GM21423 (cell line): ENCODE data around the gene RTEL1.
"Not testable (repeated sequence)": the region's sequence is repeated elsewhere in the genome, so short reads cannot be mapped to it uniquely, and the experiment has no call there.

Experiments
- ATAC-seq: cut with Tn5 transposase; IDR thresholded peaks from one replicate; pipeline ENCODE4 v1.9.1; 2021; ENCODE audit warnings: mild to moderate bottlenecking, moderate library complexity; ENCODE audit not compliant: unreplicated experiment

RTEL1 gene

GRCh38 chr20:63708301-63709148 is 50.4 kb downstream of the RTEL1 start:
- ATAC-seq: no peak

- no peak for ATAC-seq
These were observed 51.0 kb downstream of the RTEL1 start for GRCh38 chr20:63709149-63709527.

GRCh38 chr20:63711085-63711645 is 53.1 kb downstream of the RTEL1 start:
- no peak for ATAC-seq

DNA sequence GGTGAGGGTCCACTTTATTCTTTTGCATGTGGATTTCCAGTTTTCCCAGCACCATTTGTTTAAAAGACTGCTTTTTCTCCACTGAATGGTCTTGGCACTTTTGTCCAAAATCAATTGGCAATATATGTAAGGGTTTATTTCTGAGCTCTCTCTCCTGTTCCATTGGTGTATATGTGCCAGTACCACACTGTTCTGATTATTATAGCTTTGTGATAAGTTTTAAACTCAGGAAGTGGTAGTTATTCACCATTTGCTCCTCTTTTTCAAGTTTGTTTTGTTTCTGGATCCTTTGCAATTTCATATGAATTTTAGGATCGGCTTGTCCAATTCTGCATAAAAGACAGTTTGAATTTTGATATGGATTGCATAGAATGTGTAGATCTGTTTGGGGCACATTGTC is 54.1 kb downstream of the RTEL1 start:
- no peak for ATAC-seq

DNA sequence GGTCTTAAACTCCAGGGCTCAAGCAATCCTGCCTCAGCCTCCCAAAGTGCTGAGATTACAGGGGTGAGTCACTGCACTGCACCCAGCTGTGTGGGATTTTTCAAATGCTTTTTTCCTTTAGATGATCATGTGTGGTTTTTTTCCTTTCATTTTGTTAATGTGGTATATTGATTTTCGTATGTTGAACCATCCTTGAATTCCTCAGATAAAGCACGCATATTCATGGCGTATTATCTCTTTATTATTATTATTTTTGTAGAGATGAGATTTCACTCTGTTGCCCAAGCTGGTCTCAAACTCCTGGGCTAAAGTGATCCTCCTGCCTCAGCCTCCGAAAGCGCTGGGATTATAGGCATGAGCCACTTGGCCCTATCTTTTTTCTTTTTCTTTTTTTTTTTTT is 56.7 kb downstream of the RTEL1 start:
- no peak for ATAC-seq

GRCh38 chr20:63718996-63719395 is 60.9 kb downstream of the RTEL1 start:
- ATAC-seq: no peak

DNA sequence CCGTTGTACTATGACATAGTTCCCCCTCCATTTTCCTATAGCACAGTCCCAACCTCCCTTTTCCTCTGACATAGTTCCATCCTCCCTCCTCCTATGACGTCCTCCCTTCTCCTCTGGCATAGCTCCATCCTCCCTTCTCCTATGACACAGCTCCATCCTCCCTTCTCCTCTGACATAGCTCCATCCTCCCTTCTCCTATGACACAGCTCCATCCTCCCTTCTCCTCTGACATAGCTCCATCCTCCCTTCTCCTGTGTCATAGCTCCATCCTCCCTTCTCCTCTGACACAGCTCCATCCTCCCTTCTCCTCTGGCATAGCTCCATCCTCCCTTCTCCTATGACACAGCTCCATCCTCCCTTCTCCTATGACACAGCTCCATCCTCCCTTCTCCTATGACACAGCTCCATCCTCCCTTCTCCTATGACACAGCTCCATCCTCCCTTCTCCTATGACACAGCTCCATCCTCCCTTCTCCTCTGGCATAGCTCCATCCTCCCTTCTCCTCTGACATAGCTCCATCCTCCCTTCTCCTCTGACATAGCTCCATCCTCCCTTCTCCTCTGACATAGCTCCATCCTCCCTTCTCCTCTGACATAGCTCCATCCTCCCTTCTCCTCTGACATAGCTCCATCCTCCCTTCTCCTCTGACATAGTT is 65.0 kb downstream of the RTEL1 start:
- ATAC-seq: not testable (repeated sequence)

GRCh38 chr20:63730189-63730733 is 72.1 kb downstream of the RTEL1 start:
- not testable (repeated sequence) for ATAC-seq

GRCh38 chr20:63731410-63731809 is 73.3 kb downstream of the RTEL1 start:
- no peak for ATAC-seq

DNA sequence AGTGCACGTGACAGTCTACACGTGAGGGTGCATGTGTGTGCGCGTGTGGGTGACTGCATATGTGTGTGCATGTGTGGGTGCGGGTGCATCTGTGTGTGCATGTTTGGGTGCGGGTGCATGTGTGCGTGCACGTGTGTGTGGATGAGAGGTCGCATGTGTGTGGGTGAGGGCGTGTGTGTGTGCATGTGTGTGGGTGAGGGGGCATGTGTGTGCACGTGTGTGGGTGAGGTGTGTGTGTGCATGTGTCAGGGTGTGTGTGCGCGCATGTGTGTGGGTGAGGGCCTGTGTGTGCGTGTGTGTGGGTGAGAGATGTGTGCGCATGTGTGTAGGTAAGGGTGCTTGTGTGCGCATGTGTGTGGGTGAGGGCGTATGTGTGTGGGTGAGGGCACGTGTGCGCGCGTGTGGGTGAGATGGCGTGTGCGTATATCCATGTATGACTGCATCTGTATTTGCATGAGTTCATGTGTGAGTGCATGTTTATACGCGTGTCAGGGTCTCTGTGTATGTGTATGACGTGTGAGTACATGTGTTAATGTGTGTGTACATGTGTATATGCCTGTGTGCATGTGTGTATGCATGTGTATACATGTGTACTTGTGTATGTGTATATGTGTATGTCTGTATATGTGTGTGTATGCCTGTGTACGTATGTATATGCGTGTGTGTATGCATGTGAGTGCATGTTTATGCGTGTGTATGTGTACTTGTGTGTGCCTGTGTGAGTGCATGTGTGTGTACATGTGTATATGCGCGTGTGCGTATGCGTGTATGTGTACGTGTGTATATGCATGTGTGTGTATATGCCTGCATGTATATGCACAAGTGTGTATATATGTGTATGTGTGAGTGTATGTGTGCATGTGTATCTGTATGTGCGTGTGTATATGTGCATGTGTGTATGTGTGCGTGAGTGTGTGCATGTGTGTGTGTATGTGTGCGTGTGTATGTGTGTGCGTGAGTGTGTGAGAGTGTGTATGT is 74.3 kb downstream of the RTEL1 start:
- ATAC-seq: no peak

DNA sequence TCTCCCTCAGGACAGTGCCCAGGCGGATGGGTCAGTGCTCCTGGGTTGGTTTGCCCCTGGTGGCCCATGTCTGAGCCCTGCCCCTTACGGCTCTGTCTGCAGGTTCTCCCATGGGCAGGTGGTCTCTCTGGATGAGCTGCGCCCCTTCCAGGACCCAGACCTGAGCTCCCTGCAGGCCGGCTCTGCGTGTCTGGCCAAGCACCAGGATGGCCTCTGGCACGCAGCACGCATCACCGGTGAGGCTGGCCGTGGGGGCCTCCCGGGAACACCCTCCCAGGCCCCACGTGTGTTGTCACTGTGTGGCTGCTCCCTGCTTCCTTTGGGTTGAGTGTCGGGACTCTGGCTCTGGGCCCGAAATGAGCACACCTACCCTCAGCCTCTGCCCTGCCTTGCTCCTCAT is 75.0 kb downstream of the RTEL1 start:
- ATAC-seq: no peak

DNA sequence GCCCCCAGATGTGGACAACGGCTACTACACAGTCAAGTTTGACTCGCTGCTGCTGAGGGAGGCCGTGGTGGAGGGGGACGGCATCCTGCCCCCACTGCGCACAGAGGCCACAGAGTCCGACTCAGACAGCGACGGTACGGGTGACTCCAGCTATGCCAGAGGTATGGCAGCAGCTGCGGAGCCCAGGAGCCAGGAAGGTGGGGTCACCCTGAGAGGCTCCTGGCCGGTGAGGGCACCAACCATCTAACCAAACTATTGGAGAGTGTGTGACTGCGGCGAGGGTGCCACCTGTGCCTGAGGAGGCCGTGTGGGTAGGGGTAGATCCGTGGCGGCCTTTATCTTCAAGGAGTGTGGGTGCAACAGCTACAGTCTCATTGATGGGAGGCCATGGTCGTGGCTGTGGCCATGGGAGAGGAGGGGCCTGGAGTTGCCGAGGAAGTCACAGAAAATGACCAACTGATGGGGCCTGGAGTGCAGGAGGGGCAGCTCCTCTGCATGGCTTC is 75.5 kb downstream of the RTEL1 start:
- no peak for ATAC-seq

DNA sequence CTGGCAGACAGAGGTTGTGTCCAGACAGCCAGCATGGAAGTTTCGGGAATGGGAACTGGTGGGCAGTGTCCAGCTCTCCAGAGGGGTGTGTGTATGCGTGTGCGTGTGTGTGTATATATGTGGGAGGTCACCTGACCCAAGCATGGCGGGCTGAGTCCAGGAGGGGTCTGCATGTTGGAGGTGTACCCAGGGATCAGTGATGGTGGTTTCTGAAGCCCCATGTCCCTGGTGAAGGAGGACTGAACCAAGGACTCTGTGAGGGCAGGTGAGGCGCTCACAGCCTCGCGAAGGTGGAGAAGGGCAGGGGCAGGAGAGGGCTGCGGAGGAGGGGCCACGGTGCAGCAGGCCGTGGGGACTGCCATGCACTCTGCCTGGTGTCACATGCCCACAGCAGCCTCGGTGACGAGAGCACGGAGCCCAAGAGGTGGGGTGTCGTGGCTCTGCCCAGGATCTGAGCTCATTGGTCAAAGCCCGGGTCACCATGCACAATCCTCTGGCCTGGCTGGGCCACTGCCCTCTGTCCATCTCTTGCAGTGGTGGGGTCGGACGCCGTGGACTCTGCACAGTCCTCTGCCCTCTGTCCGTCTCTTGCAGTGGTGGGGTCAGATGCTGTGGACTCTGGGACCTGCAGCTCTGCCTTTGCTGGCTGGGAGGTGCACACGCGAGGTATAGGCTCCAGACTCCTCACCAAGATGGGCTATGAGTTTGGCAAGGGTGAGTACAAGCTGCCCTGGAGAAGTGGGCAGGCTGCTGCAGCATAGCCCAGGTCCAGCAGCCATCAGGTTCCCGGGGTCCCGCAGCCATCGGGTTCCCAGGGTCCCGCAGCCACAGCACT is 76.2 kb downstream of the RTEL1 start:
- no peak for ATAC-seq

- no peak for ATAC-seq
These were observed 77.1 kb downstream of the RTEL1 start for GRCh38 chr20:63734946-63735858.

GRCh38 chr20:63735859-63736718 is 78.0 kb downstream of the RTEL1 start, which contains the start of gene LIME1:
Gene LIME1, plus strand, starts transcription at chr20:63736664. Its CDS starts 886 bp downstream, at chr20:63737550.
- no peak for ATAC-seq

DNA sequence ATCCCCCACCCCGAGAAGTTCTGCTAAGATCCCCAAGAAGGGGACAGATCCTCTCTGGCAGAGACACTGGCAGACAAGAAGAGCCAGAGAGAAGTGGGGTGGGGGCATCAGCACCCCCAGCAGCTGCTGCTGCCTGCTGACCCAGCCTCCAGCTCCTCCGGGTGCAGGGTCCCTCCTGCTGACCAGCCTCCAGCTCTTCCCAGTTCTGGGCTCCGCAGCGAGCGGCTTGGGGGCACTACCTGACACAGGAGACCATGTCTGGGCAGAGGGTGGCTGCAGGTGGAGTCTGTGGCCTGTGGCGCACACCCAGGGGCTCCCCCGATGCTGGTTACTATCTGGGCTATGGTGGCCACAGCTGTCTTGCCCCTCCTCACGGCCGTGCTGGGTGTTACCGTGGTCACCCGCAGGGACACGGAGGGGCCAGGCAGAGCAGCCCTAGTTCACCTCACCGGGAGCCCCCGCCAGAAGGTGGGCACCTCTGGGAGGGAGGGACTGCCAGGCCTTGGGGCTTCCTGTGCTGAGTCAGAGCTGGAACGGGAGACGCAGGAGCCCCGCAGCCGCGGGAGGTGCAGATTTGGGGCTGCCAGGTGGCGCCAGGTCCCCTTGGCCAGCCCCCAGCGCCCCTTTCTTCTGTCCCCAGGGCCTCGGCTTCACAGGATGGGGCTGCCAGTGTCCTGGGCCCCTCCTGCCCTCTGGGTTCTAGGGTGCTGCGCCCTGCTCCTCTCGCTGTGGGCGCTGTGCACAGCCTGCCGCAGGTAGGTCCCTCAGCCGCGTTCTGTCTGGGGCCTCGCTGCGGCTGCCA is 79.0 kb downstream of the RTEL1 start:
- ATAC-seq: no peak

DNA sequence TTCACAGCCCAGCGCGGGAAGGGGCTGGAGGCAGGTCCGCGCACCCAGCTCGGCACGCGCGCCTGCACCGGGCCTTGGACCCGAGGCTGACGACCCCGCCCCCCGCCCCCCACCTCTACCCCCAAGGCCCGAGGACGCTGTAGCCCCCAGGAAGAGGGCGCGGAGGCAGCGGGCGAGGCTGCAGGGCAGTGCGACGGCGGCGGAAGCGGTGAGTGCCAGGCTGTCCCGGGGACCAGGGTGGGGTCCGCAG is 79.5 kb downstream of the RTEL1 start:
- no peak for ATAC-seq
